GM12878 (cell line): ENCODE measurements around the gene NEAT1. TPM values are rescaled to one million over a fixed set of nuclear protein-coding genes. Genes with fewer than 3 reads are reported as not detected.

Experiments used
- BMI1 ChIP-seq: fragments of 450-650 bp; IDR thresholded peaks from 2 replicates; pipeline ENCODE4 v1.6.1; 2016; ENCODE audit warnings: mild to moderate bottlenecking, moderate library complexity, borderline replicate concordance
- BRCA1 ChIP-seq: IDR thresholded peaks from 2 replicates; pipeline ENCODE4 v1.6.1; 2011; ENCODE audit warnings: low read depth, low read length, improper control_type of control experiment
- DPF2 ChIP-seq: fragments of 450-650 bp; IDR thresholded peaks from 2 replicates; pipeline ENCODE4 v1.6.1; 2017; ENCODE audit warnings: mild to moderate bottlenecking
- ETV6 ChIP-seq, 2 experiments: fragments of 450-650 bp in 1 of 2; IDR thresholded peaks in 1 of 2; conservative IDR thresholded peaks in 1 of 2; 2 replicates each; pipeline ENCODE4 v1.6.1; 2014; ENCODE audit warnings: antibody characterized with exemption in 1 of 2, borderline replicate concordance in 1 of 2, low read depth in 1 of 2, mild to moderate bottlenecking in 1 of 2, moderate library complexity in 1 of 2
- JUNB ChIP-seq: IDR thresholded peaks from 2 replicates; pipeline ENCODE4 v1.6.1; 2016; ENCODE audit warnings: antibody characterized with exemption, mild to moderate bottlenecking
- JUND ChIP-seq: IDR thresholded peaks from 2 replicates; pipeline ENCODE4 v1.6.1; 2012; ENCODE audit warnings: low read depth, mild to moderate bottlenecking, low read length, improper control_type of control experiment, moderate library complexity
- KDM1A ChIP-seq: fragments of 200-600 bp; sonication (generic); IDR thresholded peaks from 2 replicates; pipeline ENCODE4 v1.6.1; 2016; ENCODE audit warnings: borderline replicate concordance
- NR2C2 ChIP-seq: IDR thresholded peaks from 2 replicates; pipeline ENCODE4 v1.6.1; 2011; ENCODE audit warnings: borderline replicate concordance, low read depth; ENCODE audit not compliant: control insufficient read depth, insufficient read length
- PAX8 ChIP-seq: fragments of 450-650 bp; IDR thresholded peaks from 2 replicates; pipeline ENCODE4 v1.6.1; 2017; ENCODE audit warnings: mild to moderate bottlenecking, moderate library complexity
- SMARCA5 ChIP-seq: fragments of 450-650 bp; IDR thresholded peaks from 2 replicates; pipeline ENCODE4 v1.6.1; 2017; ENCODE audit warnings: mild to moderate bottlenecking
- SP1 ChIP-seq: IDR thresholded peaks from one replicate; pipeline ENCODE4 v1.6.1; 2011; ENCODE audit warnings: low read depth, low read length
- YBX1 ChIP-seq: fragments of 450-650 bp; IDR thresholded peaks from 2 replicates; pipeline ENCODE4 v1.6.1; 2016; ENCODE audit warnings: antibody characterized with exemption
- ZNF622 ChIP-seq: fragments of 450-650 bp; IDR thresholded peaks from 2 replicates; pipeline ENCODE4 v1.6.1; 2017; ENCODE audit warnings: mild to moderate bottlenecking, inconsistent platforms
- ZSCAN29 ChIP-seq: fragments of 450-650 bp; IDR thresholded peaks from 2 replicates; pipeline ENCODE4 v1.6.1; 2017; ENCODE audit warnings: mild to moderate bottlenecking, moderate library complexity
- polyA plus RNA-seq, 11 experiments: library from polyadenylated mRNA; depleted of rRNA in 4 of 11; unstranded in 6 of 11; stranded (reverse) in 5 of 11; fragments of >200 nt; fragmentation: Nextera tagmentation in 4 of 11; fragmentation: Illumina TruSeq in 1 of 11; extraction: Ambion mirVana in 4 of 11; extraction: Trizol in 1 of 11; gene quantifications; 1 replicate in 1 of 11; 2 replicates in 10 of 11; pipeline versions ENCODE4 v1.2.1 to v1.2.3, GENCODE V29; 2011 to 2016; ENCODE audit warnings: inconsistent platforms in 2 of 11, missing spikeins in 2 of 11, low read depth in 1 of 11
- total RNA-seq, 4 experiments: library from RNA; depleted of rRNA in 3 of 4; stranded (reverse); fragments of >200 nt in 3 of 4; fragmentation: Illumina TruSeq in 1 of 4; extraction: Trizol in 1 of 4; gene quantifications; 2 replicates each; pipeline versions ENCODE4 v1.2.1 to v1.2.3, GENCODE V29; 2013 to 2021
- TF ChIP-seq, protein P1 (sequence below), 3 experiments: IDR thresholded peaks in 2 of 3; conservative IDR thresholded peaks in 1 of 3; 2 replicates each; pipeline ENCODE4 v1.5.1; 2011; ENCODE audit warnings: low read depth in 3 of 3, low read length in 3 of 3, mild to moderate bottlenecking in 3 of 3, control low read depth in 2 of 3, moderate library complexity in 2 of 3, inconsistent platforms in 1 of 3, mixed read lengths in 1 of 3; ENCODE audit not compliant: control insufficient read depth in 2 of 3, insufficient read depth in 1 of 3; ENCODE audit errors: extremely low read depth in 1 of 3
- TF ChIP-seq, protein P2 (sequence below): fragments of 450-650 bp; IDR thresholded peaks from 2 replicates; pipeline ENCODE4 v1.6.1; 2017; ENCODE audit warnings: mild to moderate bottlenecking, moderate library complexity
- TF ChIP-seq, protein P3 (sequence below): fragments of 450-650 bp; IDR thresholded peaks from 2 replicates; pipeline ENCODE4 v1.6.1; 2017; ENCODE audit warnings: borderline replicate concordance
- TF ChIP-seq, protein P4 (sequence below): IDR thresholded peaks from 2 replicates; pipeline ENCODE4 v1.6.1; 2012; ENCODE audit warnings: improper control_type of control experiment, low read depth, low read length; ENCODE audit not compliant: insufficient replicate concordance

The NEAT1 gene
- total and polyA plus RNA-seq, 10 of the 15 experiments (the other 5 are each of a cell fraction or from before 2014, with no cell fraction given): 13.6 to 328 (median 69.4) TPM

GRCh38 chr11:65492637-65493366 lies 70.2 kb downstream of the NEAT1 start (continued):
- TF ChIP-seq, protein P1, sequence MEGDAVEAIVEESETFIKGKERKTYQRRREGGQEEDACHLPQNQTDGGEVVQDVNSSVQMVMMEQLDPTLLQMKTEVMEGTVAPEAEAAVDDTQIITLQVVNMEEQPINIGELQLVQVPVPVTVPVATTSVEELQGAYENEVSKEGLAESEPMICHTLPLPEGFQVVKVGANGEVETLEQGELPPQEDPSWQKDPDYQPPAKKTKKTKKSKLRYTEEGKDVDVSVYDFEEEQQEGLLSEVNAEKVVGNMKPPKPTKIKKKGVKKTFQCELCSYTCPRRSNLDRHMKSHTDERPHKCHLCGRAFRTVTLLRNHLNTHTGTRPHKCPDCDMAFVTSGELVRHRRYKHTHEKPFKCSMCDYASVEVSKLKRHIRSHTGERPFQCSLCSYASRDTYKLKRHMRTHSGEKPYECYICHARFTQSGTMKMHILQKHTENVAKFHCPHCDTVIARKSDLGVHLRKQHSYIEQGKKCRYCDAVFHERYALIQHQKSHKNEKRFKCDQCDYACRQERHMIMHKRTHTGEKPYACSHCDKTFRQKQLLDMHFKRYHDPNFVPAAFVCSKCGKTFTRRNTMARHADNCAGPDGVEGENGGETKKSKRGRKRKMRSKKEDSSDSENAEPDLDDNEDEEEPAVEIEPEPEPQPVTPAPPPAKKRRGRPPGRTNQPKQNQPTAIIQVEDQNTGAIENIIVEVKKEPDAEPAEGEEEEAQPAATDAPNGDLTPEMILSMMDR (IDR thresholded peaks at IDR 0.05 in 2 of 3, conservative IDR thresholded peaks at IDR 0.05 in 1 of 3; ENCODE audit: control insufficient read depth in 2 of 3, extremely low read depth in 1 of 3, insufficient read depth in 1 of 3, low read depth in 3 of 3, low read length in 3 of 3): no peak
- TF ChIP-seq, protein P2, sequence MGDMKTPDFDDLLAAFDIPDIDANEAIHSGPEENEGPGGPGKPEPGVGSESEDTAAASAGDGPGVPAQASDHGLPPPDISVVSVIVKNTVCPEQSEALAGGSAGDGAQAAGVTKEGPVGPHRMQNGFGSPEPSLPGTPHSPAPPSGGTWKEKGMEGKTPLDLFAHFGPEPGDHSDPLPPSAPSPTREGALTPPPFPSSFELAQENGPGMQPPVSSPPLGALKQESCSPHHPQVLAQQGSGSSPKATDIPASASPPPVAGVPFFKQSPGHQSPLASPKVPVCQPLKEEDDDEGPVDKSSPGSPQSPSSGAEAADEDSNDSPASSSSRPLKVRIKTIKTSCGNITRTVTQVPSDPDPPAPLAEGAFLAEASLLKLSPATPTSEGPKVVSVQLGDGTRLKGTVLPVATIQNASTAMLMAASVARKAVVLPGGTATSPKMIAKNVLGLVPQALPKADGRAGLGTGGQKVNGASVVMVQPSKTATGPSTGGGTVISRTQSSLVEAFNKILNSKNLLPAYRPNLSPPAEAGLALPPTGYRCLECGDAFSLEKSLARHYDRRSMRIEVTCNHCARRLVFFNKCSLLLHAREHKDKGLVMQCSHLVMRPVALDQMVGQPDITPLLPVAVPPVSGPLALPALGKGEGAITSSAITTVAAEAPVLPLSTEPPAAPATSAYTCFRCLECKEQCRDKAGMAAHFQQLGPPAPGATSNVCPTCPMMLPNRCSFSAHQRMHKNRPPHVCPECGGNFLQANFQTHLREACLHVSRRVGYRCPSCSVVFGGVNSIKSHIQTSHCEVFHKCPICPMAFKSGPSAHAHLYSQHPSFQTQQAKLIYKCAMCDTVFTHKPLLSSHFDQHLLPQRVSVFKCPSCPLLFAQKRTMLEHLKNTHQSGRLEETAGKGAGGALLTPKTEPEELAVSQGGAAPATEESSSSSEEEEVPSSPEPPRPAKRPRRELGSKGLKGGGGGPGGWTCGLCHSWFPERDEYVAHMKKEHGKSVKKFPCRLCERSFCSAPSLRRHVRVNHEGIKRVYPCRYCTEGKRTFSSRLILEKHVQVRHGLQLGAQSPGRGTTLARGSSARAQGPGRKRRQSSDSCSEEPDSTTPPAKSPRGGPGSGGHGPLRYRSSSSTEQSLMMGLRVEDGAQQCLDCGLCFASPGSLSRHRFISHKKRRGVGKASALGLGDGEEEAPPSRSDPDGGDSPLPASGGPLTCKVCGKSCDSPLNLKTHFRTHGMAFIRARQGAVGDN: peak; percentile 48; the same call in 1 of the 2 replicates
- TF ChIP-seq SP1: peak; percentile 26
- TF ChIP-seq, protein P3, sequence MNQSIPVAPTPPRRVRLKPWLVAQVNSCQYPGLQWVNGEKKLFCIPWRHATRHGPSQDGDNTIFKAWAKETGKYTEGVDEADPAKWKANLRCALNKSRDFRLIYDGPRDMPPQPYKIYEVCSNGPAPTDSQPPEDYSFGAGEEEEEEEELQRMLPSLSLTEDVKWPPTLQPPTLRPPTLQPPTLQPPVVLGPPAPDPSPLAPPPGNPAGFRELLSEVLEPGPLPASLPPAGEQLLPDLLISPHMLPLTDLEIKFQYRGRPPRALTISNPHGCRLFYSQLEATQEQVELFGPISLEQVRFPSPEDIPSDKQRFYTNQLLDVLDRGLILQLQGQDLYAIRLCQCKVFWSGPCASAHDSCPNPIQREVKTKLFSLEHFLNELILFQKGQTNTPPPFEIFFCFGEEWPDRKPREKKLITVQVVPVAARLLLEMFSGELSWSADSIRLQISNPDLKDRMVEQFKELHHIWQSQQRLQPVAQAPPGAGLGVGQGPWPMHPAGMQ: no peak
- TF ChIP-seq, protein P4, sequence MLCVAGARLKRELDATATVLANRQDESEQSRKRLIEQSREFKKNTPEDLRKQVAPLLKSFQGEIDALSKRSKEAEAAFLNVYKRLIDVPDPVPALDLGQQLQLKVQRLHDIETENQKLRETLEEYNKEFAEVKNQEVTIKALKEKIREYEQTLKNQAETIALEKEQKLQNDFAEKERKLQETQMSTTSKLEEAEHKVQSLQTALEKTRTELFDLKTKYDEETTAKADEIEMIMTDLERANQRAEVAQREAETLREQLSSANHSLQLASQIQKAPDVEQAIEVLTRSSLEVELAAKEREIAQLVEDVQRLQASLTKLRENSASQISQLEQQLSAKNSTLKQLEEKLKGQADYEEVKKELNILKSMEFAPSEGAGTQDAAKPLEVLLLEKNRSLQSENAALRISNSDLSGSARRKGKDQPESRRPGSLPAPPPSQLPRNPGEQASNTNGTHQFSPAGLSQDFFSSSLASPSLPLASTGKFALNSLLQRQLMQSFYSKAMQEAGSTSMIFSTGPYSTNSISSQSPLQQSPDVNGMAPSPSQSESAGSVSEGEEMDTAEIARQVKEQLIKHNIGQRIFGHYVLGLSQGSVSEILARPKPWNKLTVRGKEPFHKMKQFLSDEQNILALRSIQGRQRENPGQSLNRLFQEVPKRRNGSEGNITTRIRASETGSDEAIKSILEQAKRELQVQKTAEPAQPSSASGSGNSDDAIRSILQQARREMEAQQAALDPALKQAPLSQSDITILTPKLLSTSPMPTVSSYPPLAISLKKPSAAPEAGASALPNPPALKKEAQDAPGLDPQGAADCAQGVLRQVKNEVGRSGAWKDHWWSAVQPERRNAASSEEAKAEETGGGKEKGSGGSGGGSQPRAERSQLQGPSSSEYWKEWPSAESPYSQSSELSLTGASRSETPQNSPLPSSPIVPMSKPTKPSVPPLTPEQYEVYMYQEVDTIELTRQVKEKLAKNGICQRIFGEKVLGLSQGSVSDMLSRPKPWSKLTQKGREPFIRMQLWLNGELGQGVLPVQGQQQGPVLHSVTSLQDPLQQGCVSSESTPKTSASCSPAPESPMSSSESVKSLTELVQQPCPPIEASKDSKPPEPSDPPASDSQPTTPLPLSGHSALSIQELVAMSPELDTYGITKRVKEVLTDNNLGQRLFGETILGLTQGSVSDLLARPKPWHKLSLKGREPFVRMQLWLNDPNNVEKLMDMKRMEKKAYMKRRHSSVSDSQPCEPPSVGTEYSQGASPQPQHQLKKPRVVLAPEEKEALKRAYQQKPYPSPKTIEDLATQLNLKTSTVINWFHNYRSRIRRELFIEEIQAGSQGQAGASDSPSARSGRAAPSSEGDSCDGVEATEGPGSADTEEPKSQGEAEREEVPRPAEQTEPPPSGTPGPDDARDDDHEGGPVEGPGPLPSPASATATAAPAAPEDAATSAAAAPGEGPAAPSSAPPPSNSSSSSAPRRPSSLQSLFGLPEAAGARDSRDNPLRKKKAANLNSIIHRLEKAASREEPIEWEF: no peak
- no peak for TF ChIP-seq BRCA1
- TF ChIP-seq NR2C2: no peak
- peak; percentile 35; the same call in 1 of the 2 replicates for TF ChIP-seq BMI1
- TF ChIP-seq DPF2: no peak
- no peak for TF ChIP-seq ZSCAN29
- peak; percentile 86 for TF ChIP-seq JUNB
- no peak for TF ChIP-seq PAX8
- TF ChIP-seq ETV6 (conservative IDR thresholded peaks at IDR 0.05 in 1 of 2, IDR thresholded peaks at IDR 0.05 in 1 of 2; ENCODE audit: borderline replicate concordance in 1 of 2, low read depth in 1 of 2): peak in 1 of 2 experiments; percentile 78; a peak in 2 of 4 replicates
- TF ChIP-seq KDM1A: no peak
- no peak for TF ChIP-seq ZNF622
- TF ChIP-seq SMARCA5: no peak
- no peak for TF ChIP-seq YBX1
- no peak for TF ChIP-seq JUND
